Superior temporal gyrus (tissue), 1 donor: Measurements from ENCODE around the gene IRF4.

ENCODE experiments used
- DNase-seq: peaks from one replicate; pipeline ENCODE4 v3.0.0-alpha.2; 2016; ENCODE audit errors: extremely low spot score

IRF4 gene

DNA sequence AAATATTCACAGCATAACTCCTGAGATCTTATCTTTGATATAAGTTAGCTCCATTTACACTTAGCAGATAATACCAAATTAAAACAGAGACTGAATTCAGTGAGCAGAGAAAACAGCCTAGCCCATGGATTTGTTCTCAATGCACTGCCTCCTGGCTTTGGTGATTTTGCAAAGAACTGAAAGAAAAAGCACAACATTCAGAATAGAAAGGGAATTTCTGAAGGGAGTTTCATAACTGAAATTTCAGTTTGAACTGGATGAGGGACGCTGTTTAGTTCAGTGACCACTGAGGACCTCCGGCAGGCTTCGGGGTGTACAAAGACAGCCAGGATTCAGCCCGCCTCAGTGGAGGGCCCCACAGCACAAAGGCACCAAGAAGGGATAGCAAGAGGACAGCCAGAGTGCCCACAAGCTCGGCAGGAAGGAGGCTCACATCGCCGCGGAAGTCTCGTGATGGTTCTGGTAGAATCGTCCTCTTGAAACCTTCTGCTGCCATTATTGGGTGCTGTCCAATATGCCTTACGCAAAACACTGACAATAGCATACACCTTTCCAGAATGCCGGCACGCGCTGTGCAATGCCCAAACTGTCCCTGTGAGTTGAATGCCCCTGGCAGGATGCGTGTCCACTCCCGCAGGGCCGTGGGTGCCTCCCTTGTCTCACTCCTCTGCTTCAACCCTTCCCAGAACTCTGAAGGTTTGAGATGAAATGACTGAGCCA lies 9.7 kb upstream of the IRF4 start:
- DNase-seq: no peak

- no peak for DNase-seq
These were observed 8.4 kb upstream of the IRF4 start for GRCh38 chr6:382883-383810.

DNA sequence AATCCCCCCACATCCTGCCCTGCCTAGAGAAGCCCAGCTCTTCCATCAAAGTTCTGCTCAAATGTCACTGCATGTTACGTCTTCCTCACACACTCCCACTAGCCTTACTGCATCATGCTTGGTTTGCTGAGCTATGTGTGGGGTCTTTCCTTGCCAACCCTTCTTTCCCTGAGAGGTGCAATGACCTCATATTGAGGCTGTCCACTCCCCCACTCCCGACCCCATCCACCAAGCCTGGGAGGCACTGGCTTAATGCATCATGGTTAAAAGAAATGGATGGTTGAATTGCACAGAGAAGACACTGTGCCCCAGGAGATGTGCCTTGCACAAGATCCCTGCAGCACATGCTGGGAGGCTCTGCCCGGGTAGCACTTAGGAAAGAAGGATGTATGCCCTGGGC lies 7.7 kb upstream of the IRF4 start:
- no peak for DNase-seq

GRCh38 chr6:384898-385297 lies 6.7 kb upstream of the IRF4 start:
- DNase-seq: no peak

DNA sequence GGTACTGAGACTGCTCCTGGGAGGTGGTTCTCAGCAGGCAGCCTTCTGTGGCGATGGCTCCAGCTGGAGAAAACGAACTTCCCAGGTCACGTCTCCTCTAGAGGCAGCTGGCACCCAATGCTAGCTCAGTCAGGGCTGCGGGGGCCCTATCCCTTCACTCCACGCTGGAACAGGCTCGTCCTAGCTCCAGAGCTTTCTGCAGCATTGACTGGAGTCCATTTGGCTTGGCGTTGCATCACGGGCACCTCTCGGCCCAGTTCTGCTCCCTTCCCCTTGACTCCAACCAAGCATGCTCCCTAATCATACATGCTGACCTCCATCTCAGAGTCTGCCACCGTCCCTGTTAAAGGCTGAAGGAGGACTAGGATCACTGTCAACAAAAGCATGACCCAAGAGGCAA lies 5.9 kb upstream of the IRF4 start:
- no peak for DNase-seq

- no peak for DNase-seq
These were observed 4.8 kb upstream of the IRF4 start for GRCh38 chr6:386688-387266.

- no peak for DNase-seq
These were observed 4.2 kb upstream of the IRF4 start for GRCh38 chr6:387293-387741.

- DNase-seq: no peak
These were observed 3.2 kb upstream of the IRF4 start for GRCh38 chr6:388202-388903.

GRCh38 chr6:389143-389542 lies 2.4 kb upstream of the IRF4 start:
- no peak for DNase-seq

- no peak for DNase-seq
These were observed 1.9 kb upstream of the IRF4 start for GRCh38 chr6:389622-390021.

- DNase-seq: no peak
These were observed 516 bp upstream of the IRF4 start for GRCh38 chr6:390914-391558.

DNA sequence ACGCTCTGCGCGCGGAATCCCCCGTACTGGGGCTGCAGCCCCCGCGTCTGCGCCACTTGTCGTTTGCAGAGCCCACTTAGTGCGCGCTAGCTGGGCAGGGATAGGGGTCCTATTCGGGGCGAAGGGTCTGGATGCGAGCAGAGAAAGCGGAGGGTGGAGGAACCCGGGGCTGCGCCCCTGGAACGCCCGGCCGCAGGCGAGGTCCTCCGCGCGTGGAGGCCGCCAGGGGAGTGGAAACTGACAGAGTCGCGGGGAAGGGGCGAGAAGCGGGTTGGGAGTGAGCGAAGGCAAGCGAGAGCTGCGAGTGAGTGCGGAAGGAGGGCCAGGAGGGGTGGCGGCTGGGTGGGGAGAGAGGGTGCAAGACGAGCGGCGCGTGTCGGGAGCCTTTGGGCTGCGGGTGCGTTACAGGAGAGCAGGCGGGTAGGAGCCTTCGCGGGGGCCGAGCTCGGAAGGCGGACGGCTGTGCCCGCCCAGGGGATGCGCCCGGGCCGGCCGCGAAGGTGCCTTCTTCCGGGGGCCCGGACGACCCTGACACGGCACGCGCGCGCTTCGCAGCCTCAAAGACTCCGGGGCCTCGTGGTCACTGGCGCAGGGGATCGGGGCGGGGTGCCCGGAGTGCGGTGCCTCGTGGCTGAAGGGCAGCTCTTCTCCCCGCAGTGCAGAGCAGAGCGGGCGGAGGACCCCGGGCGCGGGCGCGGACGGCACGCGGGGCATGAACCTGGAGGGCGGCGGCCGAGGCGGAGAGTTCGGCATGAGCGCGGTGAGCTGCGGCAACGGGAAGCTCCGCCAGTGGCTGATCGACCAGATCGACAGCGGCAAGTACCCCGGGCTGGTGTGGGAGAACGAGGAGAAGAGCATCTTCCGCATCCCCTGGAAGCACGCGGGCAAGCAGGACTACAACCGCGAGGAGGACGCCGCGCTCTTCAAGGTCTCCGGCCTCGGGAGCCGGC lies 1.2 kb downstream of the IRF4 start:
- no peak for DNase-seq

GRCh38 chr6:393391-394221 lies 2.1 kb downstream of the IRF4 start:
- DNase-seq: no peak

DNA sequence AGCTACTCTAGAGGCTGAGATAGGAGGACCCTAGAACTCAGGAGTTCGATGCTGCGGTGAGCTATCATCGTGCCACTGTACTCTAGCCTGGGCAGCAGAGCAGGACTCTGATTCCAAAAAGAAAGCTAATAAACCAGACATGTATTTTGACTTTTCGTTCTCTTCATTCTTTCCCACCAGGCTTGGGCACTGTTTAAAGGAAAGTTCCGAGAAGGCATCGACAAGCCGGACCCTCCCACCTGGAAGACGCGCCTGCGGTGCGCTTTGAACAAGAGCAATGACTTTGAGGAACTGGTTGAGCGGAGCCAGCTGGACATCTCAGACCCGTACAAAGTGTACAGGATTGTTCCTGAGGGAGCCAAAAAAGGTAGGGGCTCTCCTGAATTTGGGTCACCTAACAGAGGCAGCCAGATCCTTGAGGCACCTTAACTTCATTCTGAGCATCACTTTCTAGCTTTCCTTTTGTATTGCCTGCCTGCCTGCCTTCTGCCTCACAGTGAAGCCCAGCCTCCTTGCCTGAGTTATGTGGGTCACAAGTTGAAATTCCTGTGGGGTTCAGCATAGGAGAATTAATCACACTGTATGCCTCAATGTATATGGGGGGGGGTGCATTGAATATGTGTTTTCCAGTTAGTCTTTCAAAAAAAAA lies 3.2 kb downstream of the IRF4 start:
- DNase-seq: no peak

- DNase-seq: no peak
These were observed 4.0 kb downstream of the IRF4 start for GRCh38 chr6:395432-396125.

- no peak for DNase-seq
These were observed 4.6 kb downstream of the IRF4 start for GRCh38 chr6:396126-396520.

DNA sequence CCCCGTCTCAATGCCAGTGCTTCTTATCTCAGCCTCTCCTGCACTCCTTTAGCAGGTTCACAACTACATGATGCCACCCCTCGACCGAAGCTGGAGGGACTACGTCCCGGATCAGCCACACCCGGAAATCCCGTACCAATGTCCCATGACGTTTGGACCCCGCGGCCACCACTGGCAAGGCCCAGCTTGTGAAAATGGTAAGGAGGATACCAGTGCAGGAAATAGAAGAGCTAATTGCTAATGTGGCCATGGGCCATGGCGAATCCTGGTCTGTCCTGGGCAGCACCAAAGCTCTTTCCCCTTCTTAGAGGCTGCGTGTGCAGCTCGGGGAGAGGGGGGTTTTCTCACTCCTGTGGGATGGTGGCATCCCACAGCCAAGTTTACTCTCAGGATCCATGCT lies 5.5 kb downstream of the IRF4 start:
- DNase-seq: no peak

DNA sequence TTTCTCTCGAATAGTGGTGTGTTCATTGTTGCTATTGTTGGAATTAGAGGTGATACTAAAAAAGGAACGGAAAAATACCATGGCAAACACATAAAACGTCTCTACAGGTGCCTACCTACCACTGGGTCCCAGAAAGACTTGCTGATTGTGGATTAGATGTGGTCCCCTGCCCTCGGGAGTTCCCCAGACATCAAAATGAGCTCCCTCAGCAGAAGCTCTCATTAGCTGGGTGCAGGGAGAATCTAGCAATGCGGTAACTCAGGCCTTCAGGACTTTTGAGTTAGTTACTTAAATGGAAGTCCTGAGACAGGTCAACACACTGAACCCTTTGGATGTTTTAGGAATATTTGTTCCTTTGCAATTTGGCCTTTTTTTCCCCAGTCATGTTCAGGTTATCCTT lies 6.1 kb downstream of the IRF4 start:
- no peak for DNase-seq
